SK-N-SH treated with all-trans-retinoic acid at 6 μM for 48 hours (cell line): Measurements from ENCODE around the gene SLC5A5.

Experiments used
- CSDC2 ChIP-seq: fragments of 250-450 bp; sonication (Bioruptor Pico); IDR thresholded peaks from 2 replicates; pipeline ENCODE4 v1.5.0; 2020; ENCODE audit warnings: mild to moderate bottlenecking, moderate library complexity
- SNAI2 ChIP-seq: fragments of 250-450 bp; sonication (Bioruptor Pico); IDR thresholded peaks from 2 replicates; pipeline ENCODE4 v1.5.0; 2020; ENCODE audit warnings: mild to moderate bottlenecking, moderate library complexity
- ZFP30 ChIP-seq: fragments of 450-650 bp; formaldehyde crosslinking; IDR thresholded peaks from 2 replicates; pipeline ENCODE4 v1.5.0; 2022; ENCODE audit warnings: mild to moderate bottlenecking, moderate library complexity
- TF ChIP-seq, protein P1 (sequence below): fragments of 250-450 bp; sonication (Bioruptor Pico); IDR thresholded peaks from 2 replicates; pipeline ENCODE4 v1.8.0; 2020; ENCODE audit warnings: mild to moderate bottlenecking, moderate library complexity, borderline replicate concordance

- TF ChIP-seq CSDC2 (CRISPR knock-in tag), result no peak
- no peak for TF ChIP-seq ZFP30
- TF ChIP-seq, protein P1, sequence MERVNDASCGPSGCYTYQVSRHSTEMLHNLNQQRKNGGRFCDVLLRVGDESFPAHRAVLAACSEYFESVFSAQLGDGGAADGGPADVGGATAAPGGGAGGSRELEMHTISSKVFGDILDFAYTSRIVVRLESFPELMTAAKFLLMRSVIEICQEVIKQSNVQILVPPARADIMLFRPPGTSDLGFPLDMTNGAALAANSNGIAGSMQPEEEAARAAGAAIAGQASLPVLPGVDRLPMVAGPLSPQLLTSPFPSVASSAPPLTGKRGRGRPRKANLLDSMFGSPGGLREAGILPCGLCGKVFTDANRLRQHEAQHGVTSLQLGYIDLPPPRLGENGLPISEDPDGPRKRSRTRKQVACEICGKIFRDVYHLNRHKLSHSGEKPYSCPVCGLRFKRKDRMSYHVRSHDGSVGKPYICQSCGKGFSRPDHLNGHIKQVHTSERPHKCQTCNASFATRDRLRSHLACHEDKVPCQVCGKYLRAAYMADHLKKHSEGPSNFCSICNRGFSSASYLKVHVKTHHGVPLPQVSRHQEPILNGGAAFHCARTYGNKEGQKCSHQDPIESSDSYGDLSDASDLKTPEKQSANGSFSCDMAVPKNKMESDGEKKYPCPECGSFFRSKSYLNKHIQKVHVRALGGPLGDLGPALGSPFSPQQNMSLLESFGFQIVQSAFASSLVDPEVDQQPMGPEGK (CRISPR knock-in tag), result no peak
- no peak for TF ChIP-seq SNAI2 (CRISPR knock-in tag)
Observed at GRCh38 chr19:17831419-17831888, 40.3 kb upstream of the SLC5A5 start.
